MCF 10A (cell line): ENCODE data around the gene PTPRT. TPM values are rescaled to one million over a fixed set of nuclear protein-coding genes. Genes with fewer than 3 reads are reported as not detected.

Experiments
- BruUV-seq: library from RNA; stranded (reverse); fragments of 400-500 nt; replicated peaks from 2 replicates; lab custom pipeline; 2021; lab: Mats Ljungman, UMichigan
- CTCF ChIA-PET: fragments of 300-600 bp; sonication (Branson Sonifier 250); formaldehyde crosslinking; extraction: SDS; loops from one replicate; lab custom pipeline; 2021; ENCODE audit warnings: antibody characterized with exemption, inconsistent platforms; lab: Yijun Ruan, JAX
- POLR2A ChIA-PET: fragments of 300-600, 350-650 bp; sonication (Branson Sonifier 250); formaldehyde crosslinking; extraction: SDS; loops from one replicate; lab custom pipeline; 2020; ENCODE audit warnings: antibody characterized with exemption, inconsistent platforms; lab: Yijun Ruan, JAX
- DNase-seq: peaks from one replicate; pipeline ENCODE4 v3.0.0-alpha.2; 2018; ENCODE audit not compliant: unreplicated experiment
- H3K27ac Mint-ChIP-seq: one replicate; pipeline ENCODE4 v1.8.0; 2022; ENCODE audit warnings: mild to moderate bottlenecking, low read depth, mixed read lengths; ENCODE audit not compliant: unreplicated experiment
- H3K27me3 Mint-ChIP-seq: one replicate; pipeline ENCODE4 v1.8.0; 2022; ENCODE audit warnings: mixed read lengths; ENCODE audit not compliant: insufficient read depth, unreplicated experiment
- H3K36me3 Mint-ChIP-seq: one replicate; pipeline ENCODE4 v1.8.0; 2022; ENCODE audit warnings: mild to moderate bottlenecking, moderate library complexity, mixed read lengths; ENCODE audit not compliant: insufficient read depth, unreplicated experiment
- H3K4me1 Mint-ChIP-seq: one replicate; pipeline ENCODE4 v1.8.0; 2022; ENCODE audit warnings: mixed read lengths; ENCODE audit not compliant: insufficient read depth, unreplicated experiment
- H3K4me3 Mint-ChIP-seq: one replicate; pipeline ENCODE4 v1.8.0; 2022; ENCODE audit warnings: mild to moderate bottlenecking, moderate library complexity, mixed read lengths; ENCODE audit not compliant: unreplicated experiment
- H3K9me3 Mint-ChIP-seq: one replicate; pipeline ENCODE4 v1.8.0; 2022; ENCODE audit warnings: mixed read lengths; ENCODE audit not compliant: unreplicated experiment
- CTCF ChIP-seq: fragments of 200-600 bp; IDR thresholded peaks from one replicate; pipeline ENCODE4 v1.8.0; 2022; ENCODE audit warnings: antibody characterized with exemption, mild to moderate bottlenecking; ENCODE audit not compliant: unreplicated experiment
- intact Hi-C: fragments of 100-400 bp; cut with micrococcal nuclease; formaldehyde crosslinking; loops from 2 replicates; pipeline ENCODE4 v1.14.1; 2022
- total RNA-seq: library from RNA; stranded (reverse); gene quantifications from 2 replicates; pipeline ENCODE4 v1.2.3, GENCODE V29; 2022

Gene PTPRT
- total RNA-seq, 1 experiment from 2014 or later = not detected

DNA sequence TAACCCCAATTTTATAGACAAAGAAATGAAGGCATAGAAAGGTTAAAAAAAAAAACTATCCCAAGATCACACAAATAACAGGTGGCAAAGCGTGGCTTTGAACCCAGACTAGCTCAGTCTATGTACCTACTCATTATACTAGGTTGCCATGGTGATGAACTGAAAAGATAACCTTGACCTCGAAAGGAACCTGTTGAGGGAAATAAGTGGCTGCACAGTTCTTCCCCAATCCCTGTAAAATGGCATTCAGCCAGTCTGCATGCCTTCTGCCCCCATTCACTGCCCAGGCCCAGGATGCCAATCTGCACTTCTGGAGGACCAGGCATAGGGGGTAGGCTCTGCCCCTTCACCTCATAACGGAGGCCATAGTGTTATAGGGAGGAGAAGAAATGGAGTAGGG, 295.2 kb downstream of the PTPRT start:
- Mint-ChIP-seq H3K4me3 (no peak overlapping the region), H3K36me3 (no peaks in the 10 kb centered on the region), H3K4me1 (no peaks in the 10 kb centered on the region), H3K27ac (no peak overlapping the region), H3K9me3 (peaks cover 30% of the 10 kb centered on the region), H3K27me3 (no peaks in the 10 kb centered on the region)
- intact Hi-C loops = no loop called here
- BruUV-seq = no TSS peak
- ChIA-PET POLR2A (no interaction called here), CTCF (interaction anchor here (0.6 kb wide), 1 partner anchor 594 kb away, joined by 3 read pairs; no protein-coding TSS in a partner anchor)
- DNase-seq = no peak
- TF ChIP-seq CTCF = no peak

GRCh38 chr20:42889517-42889916, 300.2 kb downstream of the PTPRT start:
- H3K4me1 Mint-ChIP-seq = no peaks in the 10 kb centered on the region
- no TSS peak for BruUV-seq
- no peak for TF ChIP-seq CTCF
- ChIA-PET CTCF (no interaction called here), POLR2A (no interaction called here)
- DNase-seq = no peak
- H3K9me3 Mint-ChIP-seq = peaks cover 42% of the 10 kb centered on the region
- no peaks in the 10 kb centered on the region for H3K36me3 Mint-ChIP-seq
- no peaks in the 10 kb centered on the region for H3K27me3 Mint-ChIP-seq
- intact Hi-C loops = no loop called here
- H3K4me3 Mint-ChIP-seq = no peak overlapping the region
- H3K27ac Mint-ChIP-seq = no peak overlapping the region

DNA sequence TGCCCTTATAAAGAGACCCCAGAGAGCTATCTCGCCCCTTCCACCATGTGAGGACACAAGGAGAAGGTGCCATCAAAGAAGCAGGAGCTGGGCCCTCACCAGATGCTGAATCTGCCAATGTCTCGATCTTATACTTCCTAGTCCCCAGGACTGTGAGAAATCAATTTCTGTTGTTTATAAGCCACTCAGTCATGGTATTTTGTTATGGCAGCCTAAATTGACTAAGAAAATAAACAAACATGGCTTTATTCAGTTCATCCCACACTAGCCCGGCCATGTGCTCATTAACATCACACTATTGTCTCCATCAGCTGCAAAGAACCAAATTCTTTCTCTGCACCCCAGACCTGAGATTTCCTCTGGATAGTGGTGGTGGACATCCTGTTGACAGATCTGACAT, 302.4 kb downstream of the PTPRT start:
- Mint-ChIP-seq H3K4me3 (no peak overlapping the region), H3K27ac (no peak overlapping the region), H3K27me3 (no peaks in the 10 kb centered on the region), H3K4me1 (no peaks in the 10 kb centered on the region), H3K9me3 (peaks cover 51% of the 10 kb centered on the region), H3K36me3 (no peaks in the 10 kb centered on the region)
- BruUV-seq = no TSS peak
- TF ChIP-seq CTCF = no peak
- CTCF ChIA-PET = interaction anchor here (0.7 kb wide), 1 partner anchor 143 kb away, joined by 3 read pairs; no protein-coding TSS in a partner anchor
- DNase-seq = no peak
- intact Hi-C loops = no loop called here
- POLR2A ChIA-PET = no interaction called here

DNA sequence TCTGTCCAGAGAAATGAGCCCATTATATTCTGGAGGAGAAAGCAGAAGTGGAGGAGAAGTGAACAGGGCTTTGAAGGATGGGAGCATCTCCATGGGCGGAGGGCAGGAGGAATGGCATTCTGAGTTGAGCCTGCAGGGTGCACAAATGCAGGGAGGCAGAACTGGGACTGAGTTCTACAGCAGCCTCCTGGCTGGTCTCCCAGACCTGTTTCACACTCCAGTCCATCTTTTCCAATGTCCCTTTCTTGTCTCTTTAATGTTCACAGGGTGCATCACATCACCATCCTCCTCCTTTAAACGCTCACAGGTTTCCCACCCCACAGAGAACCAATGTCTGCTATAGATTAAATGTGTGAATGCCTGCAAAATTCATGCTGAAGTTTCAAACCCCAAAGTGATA, 302.9 kb downstream of the PTPRT start:
- Mint-ChIP-seq H3K4me3 (no peak overlapping the region), H3K4me1 (no peaks in the 10 kb centered on the region), H3K9me3 (peaks cover 56% of the 10 kb centered on the region), H3K36me3 (no peaks in the 10 kb centered on the region), H3K27ac (no peak overlapping the region), H3K27me3 (no peaks in the 10 kb centered on the region)
- BruUV-seq = no TSS peak
- intact Hi-C loops = no loop called here
- ChIA-PET POLR2A (no interaction called here), CTCF (interaction anchor here (0.7 kb wide), 1 partner anchor 143 kb away, joined by 3 read pairs; no protein-coding TSS in a partner anchor)
- no peak for TF ChIP-seq CTCF
- DNase-seq = no peak
